AG09309 (cell line): Measurements from ENCODE around the gene CXXC1.
"Not testable (repeated sequence)": the region's sequence is repeated elsewhere in the genome, so short reads cannot be mapped to it uniquely, and the experiment has no call there.

Experiments
- DNase-seq: peaks from one replicate; pipeline ENCODE4 v3.0.0-alpha.2; 2010; ENCODE audit warnings: low read depth
- H3K4me3 ChIP-seq: 2 replicates; pipeline ENCODE4 v1.5.1; 2011; ENCODE audit warnings: mild to moderate bottlenecking, low read depth, low read length, moderate library complexity; ENCODE audit not compliant: control insufficient read depth
- TF ChIP-seq, protein P1 (sequence below): IDR thresholded peaks from 2 replicates; pipeline ENCODE4 v1.5.1; 2011; ENCODE audit warnings: mild to moderate bottlenecking, low read depth, low read length, inconsistent platforms; ENCODE audit not compliant: insufficient read depth, control insufficient read depth; ENCODE audit errors: missing control alignments

The CXXC1 gene

DNA sequence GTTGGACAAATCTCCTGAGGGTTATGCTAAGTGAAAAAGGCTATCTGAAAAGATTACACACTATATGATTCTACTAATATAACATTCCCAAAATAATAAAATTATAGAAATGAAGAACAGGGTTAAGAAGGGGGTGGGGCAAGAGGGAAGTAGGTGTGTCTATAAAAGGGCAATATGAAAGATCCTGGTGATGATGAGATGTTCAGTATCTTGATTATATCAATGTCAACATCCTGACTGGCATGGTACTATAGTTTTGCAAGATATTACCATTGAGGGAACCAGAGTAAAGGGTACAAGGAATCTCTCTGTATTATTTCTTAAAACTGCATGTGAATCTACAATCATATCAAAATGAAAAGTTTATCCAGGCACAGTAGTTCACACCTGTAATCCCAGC lies 37.9 kb downstream of the CXXC1 start:
- DNase-seq = no peak
- TF ChIP-seq, protein P1, sequence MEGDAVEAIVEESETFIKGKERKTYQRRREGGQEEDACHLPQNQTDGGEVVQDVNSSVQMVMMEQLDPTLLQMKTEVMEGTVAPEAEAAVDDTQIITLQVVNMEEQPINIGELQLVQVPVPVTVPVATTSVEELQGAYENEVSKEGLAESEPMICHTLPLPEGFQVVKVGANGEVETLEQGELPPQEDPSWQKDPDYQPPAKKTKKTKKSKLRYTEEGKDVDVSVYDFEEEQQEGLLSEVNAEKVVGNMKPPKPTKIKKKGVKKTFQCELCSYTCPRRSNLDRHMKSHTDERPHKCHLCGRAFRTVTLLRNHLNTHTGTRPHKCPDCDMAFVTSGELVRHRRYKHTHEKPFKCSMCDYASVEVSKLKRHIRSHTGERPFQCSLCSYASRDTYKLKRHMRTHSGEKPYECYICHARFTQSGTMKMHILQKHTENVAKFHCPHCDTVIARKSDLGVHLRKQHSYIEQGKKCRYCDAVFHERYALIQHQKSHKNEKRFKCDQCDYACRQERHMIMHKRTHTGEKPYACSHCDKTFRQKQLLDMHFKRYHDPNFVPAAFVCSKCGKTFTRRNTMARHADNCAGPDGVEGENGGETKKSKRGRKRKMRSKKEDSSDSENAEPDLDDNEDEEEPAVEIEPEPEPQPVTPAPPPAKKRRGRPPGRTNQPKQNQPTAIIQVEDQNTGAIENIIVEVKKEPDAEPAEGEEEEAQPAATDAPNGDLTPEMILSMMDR = no peak
- no peak overlapping the region for H3K4me3 ChIP-seq

DNA sequence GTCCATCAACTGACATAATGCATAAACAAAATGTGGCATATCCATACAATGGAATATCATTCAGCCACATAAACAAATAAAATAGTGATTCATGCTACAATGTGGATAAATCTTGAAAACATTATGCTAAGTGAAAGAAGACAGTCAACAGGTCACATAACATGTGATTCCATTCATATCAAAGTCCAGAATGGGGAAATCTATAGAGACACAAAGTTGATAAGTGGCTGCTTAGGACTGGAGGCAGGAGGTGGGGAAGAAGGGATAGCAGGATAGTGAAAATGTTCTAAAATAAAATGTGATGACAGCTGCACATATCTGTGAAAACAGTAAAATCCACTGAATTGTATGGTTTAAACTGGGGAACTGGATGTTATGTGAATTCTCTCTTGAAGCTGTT lies 39.9 kb downstream of the CXXC1 start:
- H3K4me3 ChIP-seq = no peak overlapping the region
- TF ChIP-seq, protein P1 = no peak
- DNase-seq = no peak

DNA sequence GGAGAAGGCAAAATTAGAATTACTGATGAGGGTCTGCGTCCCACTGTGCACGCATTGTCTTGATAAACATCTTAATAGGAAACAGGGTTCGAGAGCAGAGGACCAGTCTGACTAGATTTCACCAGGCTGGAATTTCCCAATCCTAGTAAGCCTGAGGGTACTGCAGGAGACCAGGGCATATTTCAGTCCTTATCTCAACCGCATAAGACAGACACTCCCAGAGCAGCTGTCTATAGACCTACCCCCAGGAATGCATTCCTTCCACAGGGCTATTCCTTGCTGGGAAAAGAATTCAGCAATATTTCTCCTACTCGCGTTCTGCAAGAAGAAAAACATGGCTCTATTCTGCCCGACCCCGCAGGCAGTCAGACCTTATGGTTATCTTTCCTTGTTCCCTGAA lies 45.7 kb downstream of the CXXC1 start:
- DNase-seq, H3K4me3 ChIP-seq: not testable (repeated sequence)

GRCh38 chr18:50240080-50240563 lies 47.4 kb downstream of the CXXC1 start:
- TF ChIP-seq, protein P1 = no peak
- DNase-seq = no peak
- H3K4me3 ChIP-seq = no peak overlapping the region

DNA sequence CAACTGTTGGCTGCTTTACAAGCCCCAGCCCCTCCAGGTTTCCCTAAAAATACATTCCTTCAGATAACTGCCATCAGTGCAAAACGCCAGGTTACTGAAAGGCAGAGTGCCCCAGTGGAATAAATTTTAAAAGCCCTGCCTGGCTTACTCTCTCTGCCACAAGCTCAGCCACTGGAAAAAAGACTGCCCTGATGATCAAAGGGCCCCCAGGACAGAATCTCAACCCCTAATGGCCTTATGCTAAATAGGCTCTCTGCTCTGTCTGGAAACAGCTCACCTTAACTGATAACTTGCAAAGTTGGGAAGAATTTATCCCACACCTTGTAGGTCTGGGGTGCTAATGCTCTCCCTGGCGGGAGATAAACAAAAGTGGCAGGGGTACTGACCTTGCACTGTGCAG lies 55.1 kb downstream of the CXXC1 start:
- DNase-seq = no peak
- TF ChIP-seq, protein P1 = no peak
- H3K4me3 ChIP-seq = no peak overlapping the region
